Kidney epithelial cell (primary cell): Measurements from ENCODE around the gene SDCBP2. TPM values are rescaled to one million over a fixed set of nuclear protein-coding genes. Genes with fewer than 3 reads are reported as not detected.
"Not testable (repeated sequence)": the region's sequence is repeated elsewhere in the genome, so short reads cannot be mapped to it uniquely, and the experiment has no call there.

Experiments used
- DNase-seq: peaks from one replicate; pipeline ENCODE4 v3.0.0-alpha.2; 2010; ENCODE audit warnings: low read depth
- H3K27me3 ChIP-seq: 2 replicates; pipeline ENCODE4 v1.6.0; 2011; ENCODE audit warnings: low read length; ENCODE audit not compliant: control insufficient read depth, insufficient read depth
- H3K36me3 ChIP-seq: 2 replicates; pipeline ENCODE4 v1.5.1; 2011; ENCODE audit warnings: low read length; ENCODE audit not compliant: control insufficient read depth, insufficient read depth
- H3K4me3 ChIP-seq: 2 replicates; pipeline ENCODE4 v1.5.1; 2011; ENCODE audit warnings: low read depth, mild to moderate bottlenecking, control low read depth, low read length
- total RNA-seq: library from RNA; depleted of rRNA; stranded (reverse); fragments of >200 nt; gene quantifications from 2 replicates; pipeline ENCODE4 v1.2.3, GENCODE V29; 2015
- TF ChIP-seq, protein P1 (sequence below): IDR thresholded peaks from 2 replicates; pipeline ENCODE4 v1.5.1; 2011; ENCODE audit warnings: mild to moderate bottlenecking, moderate library complexity, low read length, control low read depth, inconsistent platforms; ENCODE audit not compliant: insufficient read depth, poor library complexity, severe bottlenecking

The SDCBP2 gene
- total RNA-seq, 1 donor from 2014 or later: 6.1 TPM

DNA sequence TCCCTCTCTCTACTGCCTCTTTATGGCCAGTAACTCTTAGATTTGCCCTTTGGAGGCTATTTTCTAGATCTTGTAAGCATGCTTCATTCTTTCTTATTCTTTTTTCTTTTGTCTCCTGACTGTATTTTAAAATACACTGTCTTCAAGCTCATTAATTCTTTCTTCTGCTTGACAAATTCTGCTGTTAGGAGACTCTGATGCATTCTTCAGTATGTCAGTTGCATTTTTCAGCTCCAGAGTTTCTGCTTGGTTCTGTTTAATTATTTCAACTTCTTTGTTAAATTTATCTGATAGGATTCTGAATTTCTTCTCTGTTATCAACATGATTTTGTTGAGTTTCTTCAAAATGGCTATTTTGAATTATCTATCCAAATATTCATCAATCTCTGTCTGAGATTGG, 25.0 kb upstream of the SDCBP2 start:
- no peak for DNase-seq
- Histone ChIP-seq H3K27me3 (no peaks in the 10 kb centered on the region), H3K4me3 (no peak overlapping the region), H3K36me3 (no peaks in the 10 kb centered on the region)
- TF ChIP-seq, protein P1, sequence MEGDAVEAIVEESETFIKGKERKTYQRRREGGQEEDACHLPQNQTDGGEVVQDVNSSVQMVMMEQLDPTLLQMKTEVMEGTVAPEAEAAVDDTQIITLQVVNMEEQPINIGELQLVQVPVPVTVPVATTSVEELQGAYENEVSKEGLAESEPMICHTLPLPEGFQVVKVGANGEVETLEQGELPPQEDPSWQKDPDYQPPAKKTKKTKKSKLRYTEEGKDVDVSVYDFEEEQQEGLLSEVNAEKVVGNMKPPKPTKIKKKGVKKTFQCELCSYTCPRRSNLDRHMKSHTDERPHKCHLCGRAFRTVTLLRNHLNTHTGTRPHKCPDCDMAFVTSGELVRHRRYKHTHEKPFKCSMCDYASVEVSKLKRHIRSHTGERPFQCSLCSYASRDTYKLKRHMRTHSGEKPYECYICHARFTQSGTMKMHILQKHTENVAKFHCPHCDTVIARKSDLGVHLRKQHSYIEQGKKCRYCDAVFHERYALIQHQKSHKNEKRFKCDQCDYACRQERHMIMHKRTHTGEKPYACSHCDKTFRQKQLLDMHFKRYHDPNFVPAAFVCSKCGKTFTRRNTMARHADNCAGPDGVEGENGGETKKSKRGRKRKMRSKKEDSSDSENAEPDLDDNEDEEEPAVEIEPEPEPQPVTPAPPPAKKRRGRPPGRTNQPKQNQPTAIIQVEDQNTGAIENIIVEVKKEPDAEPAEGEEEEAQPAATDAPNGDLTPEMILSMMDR: no peak

DNA sequence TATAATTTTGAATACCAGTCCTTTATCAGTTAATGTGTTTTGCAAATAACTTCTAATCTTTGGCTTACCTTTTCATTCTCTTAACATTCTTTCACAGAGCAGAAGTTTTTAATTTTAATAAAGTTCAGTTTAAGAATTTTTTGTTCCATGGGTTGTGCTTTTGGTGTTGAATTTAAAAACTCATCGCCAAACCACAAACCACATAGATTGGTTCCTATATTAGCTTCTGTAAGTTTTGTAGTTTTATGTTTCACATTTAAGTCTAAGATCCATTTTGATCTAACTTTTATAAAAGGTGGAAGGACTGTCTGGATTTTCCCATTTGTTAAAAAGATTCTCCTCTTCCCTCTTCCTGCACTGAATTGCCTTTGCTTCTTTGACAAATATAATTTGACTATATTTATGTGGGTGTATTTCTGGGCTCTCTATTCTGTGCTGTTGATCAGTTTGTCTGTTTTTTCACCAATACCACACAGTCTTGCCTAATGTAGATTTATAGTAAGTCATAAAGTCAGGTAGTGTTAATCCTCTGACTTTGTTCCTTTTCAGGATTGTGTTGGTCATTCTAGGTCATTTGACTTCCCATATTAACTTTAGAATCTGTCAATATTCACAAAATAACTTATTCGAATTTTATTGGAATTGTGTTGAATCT, 17.5 kb upstream of the SDCBP2 start:
- Histone ChIP-seq H3K36me3 (no peaks in the 10 kb centered on the region), H3K4me3 (no peak overlapping the region), H3K27me3 (no peaks in the 10 kb centered on the region)
- TF ChIP-seq, protein P1: no peak
- DNase-seq: no peak

DNA sequence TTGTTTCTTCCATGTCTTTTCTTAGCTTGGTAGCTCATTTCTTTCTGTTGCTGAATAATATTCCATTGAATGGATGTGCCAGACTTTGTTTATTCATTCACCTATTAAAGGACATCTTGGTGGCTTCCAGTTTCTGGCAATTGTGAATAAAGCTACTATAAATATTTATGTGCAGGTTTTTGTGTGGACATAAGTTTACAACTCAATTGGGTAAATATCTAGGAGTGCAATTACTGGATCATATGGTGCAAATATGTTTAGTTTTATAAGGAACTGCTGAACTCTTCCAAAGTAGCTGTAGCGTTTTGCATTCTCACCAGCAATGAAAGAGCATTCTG, 16.8 kb upstream of the SDCBP2 start:
- DNase-seq: no peak
- no peaks in the 10 kb centered on the region for H3K36me3 ChIP-seq
- no peak overlapping the region for H3K4me3 ChIP-seq
- TF ChIP-seq, protein P1: no peak
- no peaks in the 10 kb centered on the region for H3K27me3 ChIP-seq

DNA sequence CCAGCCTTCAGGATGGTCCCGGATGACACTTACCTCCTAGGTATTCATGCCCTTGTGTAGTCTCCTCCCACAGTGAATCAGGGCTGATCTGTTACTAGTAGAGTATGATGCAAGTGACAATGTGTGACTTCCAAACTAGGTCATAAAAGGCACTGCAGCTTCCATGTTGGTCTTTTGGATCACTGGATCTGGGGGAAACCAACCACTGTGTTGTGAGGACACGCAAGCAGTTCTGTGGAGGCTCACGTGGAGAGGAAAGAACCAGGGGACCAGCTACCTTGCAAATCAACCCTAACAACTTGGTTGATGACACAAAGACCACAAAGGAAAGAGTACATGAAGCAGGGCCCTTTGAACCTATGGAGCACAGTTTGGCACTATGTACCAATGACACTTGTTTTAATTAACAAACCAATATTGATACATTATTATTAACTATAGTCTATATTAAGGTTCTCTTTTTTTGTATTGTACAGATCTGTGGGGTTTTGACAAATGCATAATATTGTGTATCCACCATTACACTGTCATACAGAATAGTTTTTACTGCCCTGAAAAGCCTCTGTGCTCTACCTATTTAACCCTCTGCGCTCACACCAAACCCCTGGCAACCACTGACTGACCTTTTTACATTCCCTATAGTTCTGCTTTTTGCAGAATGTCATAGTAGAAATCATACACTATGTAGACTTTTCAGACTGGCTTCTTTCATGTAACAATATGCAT, 16.3 kb upstream of the SDCBP2 start:
- TF ChIP-seq, protein P1: no peak
- H3K27me3 ChIP-seq: no peaks in the 10 kb centered on the region
- no peaks in the 10 kb centered on the region for H3K36me3 ChIP-seq
- no peak overlapping the region for H3K4me3 ChIP-seq
- DNase-seq: no peak

DNA sequence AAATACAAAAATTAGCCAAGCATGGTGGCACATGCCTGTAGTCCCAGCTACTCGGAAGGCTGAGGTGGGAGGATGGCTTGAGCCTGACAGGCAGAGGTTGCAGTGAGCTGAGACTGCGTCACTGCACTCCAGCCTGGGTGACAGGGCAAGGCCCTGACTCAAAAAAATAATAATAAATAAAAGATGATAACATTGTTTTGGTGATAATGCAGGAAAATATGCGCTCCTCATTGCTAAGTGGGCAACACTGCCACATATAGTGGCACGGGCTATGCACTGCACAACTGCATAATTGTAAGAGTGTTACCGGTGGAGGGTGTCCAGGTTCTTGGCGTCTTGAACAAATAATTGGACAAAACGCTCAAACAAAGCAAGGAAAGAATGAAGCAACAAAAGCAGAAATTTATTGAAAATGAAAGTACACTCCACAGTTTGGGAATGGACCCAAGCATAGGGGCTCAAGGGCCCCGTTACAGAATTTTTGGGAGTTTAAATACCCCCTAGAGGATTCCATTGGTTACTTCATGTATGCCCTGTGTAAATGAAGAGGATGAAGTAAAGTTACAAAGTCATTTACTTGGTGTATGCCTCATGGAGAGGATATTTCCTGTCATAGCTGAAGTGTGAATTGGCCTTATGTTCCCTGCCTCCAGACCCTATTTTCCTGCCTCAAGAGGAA, 14.6 kb upstream of the SDCBP2 start:
- not testable (repeated sequence) for H3K4me3 ChIP-seq, H3K27me3 ChIP-seq, DNase-seq

DNA sequence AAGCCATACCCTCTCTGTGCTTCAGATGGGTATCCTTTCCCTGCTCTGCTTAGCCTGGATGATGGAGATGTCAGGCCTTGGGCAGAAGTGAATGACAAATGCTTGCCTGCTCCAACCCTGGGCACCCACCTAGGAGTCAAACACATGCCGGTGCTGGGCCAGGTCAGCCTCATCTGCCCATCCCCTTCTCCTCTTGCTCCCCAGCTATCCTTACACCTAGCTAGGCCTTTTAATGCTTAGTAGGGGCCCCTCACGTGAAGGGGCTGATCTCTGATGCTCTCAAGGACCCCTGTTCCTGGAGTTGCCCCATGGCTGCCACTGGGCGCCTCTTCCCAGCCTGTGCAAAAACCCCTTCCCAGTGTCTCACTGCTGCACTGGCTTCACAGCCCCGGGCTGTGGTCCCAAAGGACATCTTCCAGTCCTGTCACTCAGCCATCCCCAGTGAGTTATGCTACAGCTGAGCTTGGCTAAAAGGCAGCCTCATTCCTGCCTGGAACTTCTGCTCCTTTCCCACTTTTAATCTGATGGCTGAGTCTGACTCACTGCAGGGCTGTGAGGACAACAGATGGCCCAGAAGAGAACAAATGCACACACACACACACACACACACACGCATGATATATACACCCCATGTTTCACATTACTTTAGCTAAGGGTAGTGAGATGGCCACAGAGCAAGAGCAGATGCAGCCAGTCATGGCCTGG, 12.8 kb upstream of the SDCBP2 start:
- H3K4me3 ChIP-seq: no peak overlapping the region
- TF ChIP-seq, protein P1: no peak
- no peaks in the 10 kb centered on the region for H3K27me3 ChIP-seq
- no peaks in the 10 kb centered on the region for H3K36me3 ChIP-seq
- no peak for DNase-seq

More for the DNA sequence above, 14.6 kb upstream of the SDCBP2 start:
- H3K36me3 ChIP-seq: not testable (repeated sequence)
